Fibroblast of mammary gland (primary cell): ENCODE results near the gene BECN2.

Experiments used
- DNase-seq: peaks from one replicate; pipeline ENCODE4 v3.0.0-alpha.2; 2010; ENCODE audit warnings: low read depth
- H3K4me3 ChIP-seq: 2 replicates; pipeline ENCODE4 v1.5.1; 2011; ENCODE audit warnings: low read depth, mild to moderate bottlenecking, low read length, moderate library complexity; ENCODE audit not compliant: control insufficient read depth
- TF ChIP-seq, protein P1 (sequence below): conservative IDR thresholded peaks from 2 replicates; pipeline ENCODE4 v1.5.1; 2011; ENCODE audit warnings: low read depth, low read length, inconsistent platforms; ENCODE audit not compliant: control insufficient read depth, insufficient read depth

Gene BECN2

GRCh38 chr1:241947354-241947753 is 10.2 kb upstream of the BECN2 start:
- TF ChIP-seq, protein P1, sequence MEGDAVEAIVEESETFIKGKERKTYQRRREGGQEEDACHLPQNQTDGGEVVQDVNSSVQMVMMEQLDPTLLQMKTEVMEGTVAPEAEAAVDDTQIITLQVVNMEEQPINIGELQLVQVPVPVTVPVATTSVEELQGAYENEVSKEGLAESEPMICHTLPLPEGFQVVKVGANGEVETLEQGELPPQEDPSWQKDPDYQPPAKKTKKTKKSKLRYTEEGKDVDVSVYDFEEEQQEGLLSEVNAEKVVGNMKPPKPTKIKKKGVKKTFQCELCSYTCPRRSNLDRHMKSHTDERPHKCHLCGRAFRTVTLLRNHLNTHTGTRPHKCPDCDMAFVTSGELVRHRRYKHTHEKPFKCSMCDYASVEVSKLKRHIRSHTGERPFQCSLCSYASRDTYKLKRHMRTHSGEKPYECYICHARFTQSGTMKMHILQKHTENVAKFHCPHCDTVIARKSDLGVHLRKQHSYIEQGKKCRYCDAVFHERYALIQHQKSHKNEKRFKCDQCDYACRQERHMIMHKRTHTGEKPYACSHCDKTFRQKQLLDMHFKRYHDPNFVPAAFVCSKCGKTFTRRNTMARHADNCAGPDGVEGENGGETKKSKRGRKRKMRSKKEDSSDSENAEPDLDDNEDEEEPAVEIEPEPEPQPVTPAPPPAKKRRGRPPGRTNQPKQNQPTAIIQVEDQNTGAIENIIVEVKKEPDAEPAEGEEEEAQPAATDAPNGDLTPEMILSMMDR: no peak
- peak; percentile 80 for DNase-seq
- no peak overlapping the region for H3K4me3 ChIP-seq

GRCh38 chr1:241950390-241950789 is 7.2 kb upstream of the BECN2 start:
- no peak overlapping the region for H3K4me3 ChIP-seq

DNA sequence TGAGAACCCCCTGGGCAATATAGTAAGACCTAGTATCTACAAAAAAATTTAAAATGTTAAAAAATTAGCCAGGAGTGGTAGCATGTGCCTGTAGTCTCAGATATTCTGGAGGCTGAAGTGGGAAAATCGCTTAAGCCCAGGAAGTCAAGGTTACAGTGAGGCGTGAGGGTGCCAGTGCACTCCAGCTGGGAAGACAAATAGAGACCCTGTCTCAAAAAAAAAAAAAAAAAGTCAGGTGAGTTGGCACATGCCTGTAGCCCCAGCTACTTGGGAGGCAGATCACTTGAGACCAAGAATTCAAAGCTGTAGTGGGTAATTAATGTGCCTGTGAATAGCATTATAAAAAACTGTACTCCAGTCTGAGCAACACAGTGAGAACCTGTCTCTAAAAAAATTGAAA is 4.6 kb downstream of the BECN2 start:
- DNase-seq: no peak
- H3K4me3 ChIP-seq: no peak overlapping the region
- TF ChIP-seq, protein P1: no peak

More at GRCh38 chr1:241950390-241950789, 7.2 kb upstream of the BECN2 start:
- peak; percentile 96 for DNase-seq
- TF ChIP-seq, protein P1: no peak

DNA sequence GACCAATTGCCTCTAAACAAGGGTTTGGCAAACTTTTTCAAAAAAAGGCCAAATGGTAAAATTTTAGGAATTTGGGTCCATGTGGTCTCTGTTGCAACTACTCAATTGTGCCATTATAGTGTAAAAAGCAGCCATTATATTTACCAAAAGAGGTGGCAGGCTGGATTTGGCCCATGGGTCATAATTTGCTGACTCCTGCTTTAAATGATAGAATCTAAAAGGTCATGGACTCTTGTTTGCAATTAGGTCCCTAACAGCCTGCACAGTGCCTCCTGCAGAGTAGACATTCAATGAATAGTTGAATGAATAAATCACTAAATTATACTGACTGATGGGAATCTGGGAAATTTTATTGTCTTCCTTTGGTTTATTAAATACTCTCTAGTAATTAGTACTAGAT is 6.2 kb downstream of the BECN2 start:
- TF ChIP-seq, protein P1: no peak
- no peak for DNase-seq
- no peak overlapping the region for H3K4me3 ChIP-seq

DNA sequence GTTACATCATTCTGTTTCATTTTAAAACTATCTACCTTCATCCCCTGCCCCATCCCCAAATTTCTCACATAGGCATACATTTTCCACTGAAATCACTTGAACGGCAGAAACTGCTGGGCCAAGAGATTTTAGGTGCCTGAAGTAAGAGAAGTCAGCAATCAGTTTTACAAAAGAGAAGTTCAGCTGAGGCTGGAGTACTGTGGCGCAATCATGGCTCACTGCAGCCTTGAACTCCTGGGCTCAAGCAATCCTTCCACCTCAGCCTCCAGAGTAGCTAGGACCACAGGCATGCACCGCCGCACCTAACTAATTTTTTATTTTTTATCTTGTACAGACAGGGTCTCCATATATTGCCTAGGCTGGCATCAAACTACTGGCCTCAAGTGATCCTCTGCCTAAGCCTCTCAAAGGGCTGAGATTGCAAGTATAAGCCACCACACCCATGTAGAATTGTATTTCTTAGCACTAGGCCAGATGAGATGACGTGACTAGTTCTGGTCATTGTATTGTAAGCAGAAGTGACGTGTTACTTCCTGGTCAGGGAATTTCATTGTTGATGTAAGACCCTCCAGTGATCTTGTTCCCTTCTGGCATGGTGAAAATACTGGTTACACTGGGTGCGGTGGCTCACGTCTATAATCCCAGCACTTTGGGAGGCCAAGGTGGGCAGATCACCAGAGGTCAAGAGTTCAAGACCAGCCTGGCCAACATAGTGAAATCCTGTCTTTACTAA is 7.1 kb downstream of the BECN2 start:
- TF ChIP-seq, protein P1: no peak
- H3K4me3 ChIP-seq: no peak overlapping the region
- peak; percentile 37 for DNase-seq

DNA sequence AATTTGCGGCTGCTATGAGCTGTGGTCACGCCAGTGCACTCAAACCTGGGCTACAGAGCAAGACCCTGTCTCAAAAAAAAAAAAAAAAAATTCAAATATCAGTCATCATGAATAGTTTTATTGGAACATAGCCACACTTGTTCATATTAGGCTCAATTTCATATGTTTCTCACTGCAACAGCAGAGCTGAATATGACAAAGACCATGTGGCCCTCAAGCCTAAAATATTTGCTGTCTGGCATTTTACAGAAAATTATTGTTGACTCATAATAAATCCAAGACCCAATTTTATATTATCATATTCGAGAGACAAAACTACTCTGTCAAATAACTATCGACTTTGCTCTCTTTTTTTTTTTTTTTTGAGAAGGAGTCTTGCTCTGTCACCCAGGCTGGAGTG is 11.0 kb downstream of the BECN2 start:
- DNase-seq: no peak
- no peak overlapping the region for H3K4me3 ChIP-seq
- TF ChIP-seq, protein P1: no peak

DNA sequence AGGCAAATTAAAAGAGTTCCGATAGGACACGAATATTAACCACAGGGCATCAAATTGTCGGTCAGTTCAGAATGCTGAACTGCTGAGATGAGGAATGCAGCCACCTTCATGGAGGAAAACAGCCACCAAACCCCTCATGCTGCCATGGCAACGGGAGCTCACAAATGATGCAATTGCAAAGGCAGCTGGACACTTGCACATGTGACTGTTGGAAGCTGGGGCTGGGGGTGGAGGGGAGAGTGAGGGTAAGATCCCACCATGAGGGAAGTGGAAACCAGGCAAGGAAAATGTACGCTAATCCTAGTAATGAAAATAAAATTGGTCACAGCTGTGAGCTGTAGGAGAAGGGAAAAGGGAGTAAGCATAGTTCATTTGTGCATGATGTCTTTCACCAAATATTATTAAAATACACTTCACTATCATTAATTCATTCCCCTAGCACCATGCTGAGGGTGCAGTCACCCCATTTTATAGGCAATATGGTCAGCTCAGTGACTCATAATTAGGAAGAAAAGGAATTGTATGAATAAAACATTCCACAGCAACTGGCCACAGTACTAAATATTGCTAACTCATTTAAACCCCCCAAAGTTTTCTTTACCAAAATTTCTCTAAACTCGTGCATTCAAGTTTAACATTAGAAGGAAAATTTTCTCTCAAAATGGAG is 15.3 kb downstream of the BECN2 start:
- TF ChIP-seq, protein P1: no peak
- peak; percentile 11 for DNase-seq
- H3K4me3 ChIP-seq: no peak overlapping the region
